Right lobe of liver (tissue), 4 donors: Measurements from ENCODE around the gene DRD2.

Experiments
- CTCF ChIP-seq, 4 donors: fragments of 200-600 bp in 3 of 4; fragments of 450-650 bp in 1 of 4; IDR thresholded peaks; one replicate each; pipeline versions ENCODE4 v1.5.1 to v1.8.0; 2016 to 2022; ENCODE audit warnings: antibody characterized with exemption in 4 of 4, mild to moderate bottlenecking in 2 of 4
- POLR2A ChIP-seq: fragments of 450-650 bp; IDR thresholded peaks from one replicate; pipeline ENCODE4 v1.6.1; 2017; ENCODE audit warnings: antibody characterized with exemption, mild to moderate bottlenecking
- donor health status: DM: no; HTN: no; CAD: no.
- donor health status: DM: no; HTN: no; CAD: no.
- donor health status: DM: no; HTN: yes; CAD: no.

GRCh38 chr11:113506461-113506860 is 31.3 kb upstream of the DRD2 start:
- TF ChIP-seq CTCF (IDR thresholded peaks at IDR 0.05) (no peak), POLR2A (no peak)
